HG02884 (cell line): ENCODE data around the gene STX1B.

Experiments
- ATAC-seq: cut with Tn5 transposase; IDR thresholded peaks from one replicate; pipeline ENCODE4 v1.9.1; 2021; ENCODE audit warnings: mild to moderate bottlenecking, moderate library complexity; ENCODE audit not compliant: unreplicated experiment

The STX1B gene

GRCh38 chr16:30980023-30980371, 30.4 kb downstream of the STX1B start:
- ATAC-seq = no peak

GRCh38 chr16:30979170-30980022, 31.0 kb downstream of the STX1B start:
- no peak for ATAC-seq

DNA sequence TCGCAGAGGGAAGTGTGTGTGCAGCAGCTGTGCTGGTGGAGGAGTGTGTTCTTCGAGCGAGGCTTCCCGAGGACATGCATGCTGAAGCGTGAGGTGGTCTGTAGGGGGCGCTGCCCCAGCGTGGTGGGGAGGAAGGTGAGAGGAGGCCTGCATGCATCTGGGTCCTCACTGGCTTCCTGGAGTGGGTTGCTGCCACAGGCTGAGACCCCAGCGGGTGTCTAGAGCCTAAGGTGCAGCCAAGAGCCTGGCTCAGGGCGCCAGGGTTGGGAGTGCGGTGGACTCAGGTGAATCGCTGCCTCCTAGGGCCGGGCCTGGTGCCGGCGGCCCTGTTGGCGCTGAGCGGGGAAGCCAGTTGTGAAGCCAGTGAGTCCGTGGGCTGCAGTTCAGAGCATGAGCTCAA, 32.9 kb downstream of the STX1B start:
- ATAC-seq = no peak

DNA sequence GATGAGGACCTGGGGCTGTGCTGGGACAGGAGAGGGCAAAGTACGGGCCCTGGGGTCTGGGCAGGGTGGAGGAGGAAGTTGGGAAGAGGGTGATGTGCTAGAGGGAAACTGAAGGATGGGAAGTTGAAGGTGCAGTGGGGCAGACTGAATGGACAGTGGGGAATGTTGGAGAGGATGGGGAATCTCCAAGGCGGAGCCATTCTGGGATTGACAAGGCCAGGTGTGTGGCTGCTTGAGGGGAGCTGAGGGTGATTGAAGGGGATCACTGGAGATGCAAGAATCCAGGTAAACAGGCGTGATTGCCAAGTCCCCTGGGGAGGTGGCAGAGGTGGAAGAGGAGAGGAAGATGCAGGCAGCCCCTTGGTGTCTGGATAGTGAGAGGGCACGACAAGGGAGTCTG, 34.0 kb downstream of the STX1B start:
- ATAC-seq = no peak

- no peak for ATAC-seq
These were observed 36.1 kb downstream of the STX1B start for GRCh38 chr16:30974348-30974747.

GRCh38 chr16:30972872-30973271, 37.6 kb downstream of the STX1B start:
- no peak for ATAC-seq

DNA sequence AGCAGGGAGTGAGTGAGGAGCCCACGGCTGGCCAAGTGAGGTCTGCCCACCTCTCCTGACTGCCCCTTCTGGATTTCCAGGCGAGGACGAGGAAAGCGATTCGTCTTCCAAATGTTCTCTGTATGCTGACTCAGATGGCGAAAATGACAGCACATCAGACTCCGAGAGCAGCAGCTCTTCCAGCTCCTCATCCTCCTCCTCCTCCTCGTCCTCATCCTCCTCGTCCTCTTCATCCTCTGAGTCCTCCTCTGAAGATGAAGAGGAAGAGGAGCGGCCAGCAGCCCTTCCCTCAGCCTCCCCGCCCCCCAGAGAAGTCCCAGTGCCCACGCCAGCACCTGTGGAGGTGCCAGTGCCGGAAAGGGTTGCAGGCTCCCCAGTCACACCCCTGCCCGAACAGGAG, 39.1 kb downstream of the STX1B start:
- no peak for ATAC-seq

DNA sequence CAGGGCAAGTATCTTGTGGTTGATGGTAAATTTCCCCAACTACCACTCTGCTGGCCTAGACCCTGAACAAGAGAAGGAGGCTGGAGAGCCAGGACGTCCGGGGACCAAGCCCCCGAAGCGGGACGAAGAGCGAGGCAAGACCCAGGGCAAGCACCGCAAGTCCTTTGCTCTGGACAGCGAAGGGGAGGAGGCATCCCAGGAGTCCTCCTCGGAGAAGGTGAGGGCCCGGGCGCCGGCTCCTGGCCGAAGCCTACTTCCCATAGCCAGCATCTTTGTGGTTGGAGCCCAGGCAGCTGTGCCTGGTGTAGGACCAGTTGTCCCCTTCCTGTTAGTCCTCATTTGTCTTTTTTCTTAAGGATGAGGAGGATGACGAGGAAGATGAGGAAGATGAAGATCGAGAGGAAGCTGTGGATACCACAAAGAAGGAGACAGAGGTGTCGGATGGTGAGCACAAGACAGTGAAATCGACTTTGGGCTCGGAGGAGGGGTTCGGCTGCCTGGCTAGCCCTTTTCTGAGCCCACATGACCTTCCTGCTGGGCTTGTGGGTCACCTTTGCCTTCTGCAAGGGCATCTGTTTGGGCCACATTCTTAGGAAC, 41.1 kb downstream of the STX1B start:
- ATAC-seq = no peak

GRCh38 chr16:30967795-30968194, 42.6 kb downstream of the STX1B start:
- no peak for ATAC-seq

DNA sequence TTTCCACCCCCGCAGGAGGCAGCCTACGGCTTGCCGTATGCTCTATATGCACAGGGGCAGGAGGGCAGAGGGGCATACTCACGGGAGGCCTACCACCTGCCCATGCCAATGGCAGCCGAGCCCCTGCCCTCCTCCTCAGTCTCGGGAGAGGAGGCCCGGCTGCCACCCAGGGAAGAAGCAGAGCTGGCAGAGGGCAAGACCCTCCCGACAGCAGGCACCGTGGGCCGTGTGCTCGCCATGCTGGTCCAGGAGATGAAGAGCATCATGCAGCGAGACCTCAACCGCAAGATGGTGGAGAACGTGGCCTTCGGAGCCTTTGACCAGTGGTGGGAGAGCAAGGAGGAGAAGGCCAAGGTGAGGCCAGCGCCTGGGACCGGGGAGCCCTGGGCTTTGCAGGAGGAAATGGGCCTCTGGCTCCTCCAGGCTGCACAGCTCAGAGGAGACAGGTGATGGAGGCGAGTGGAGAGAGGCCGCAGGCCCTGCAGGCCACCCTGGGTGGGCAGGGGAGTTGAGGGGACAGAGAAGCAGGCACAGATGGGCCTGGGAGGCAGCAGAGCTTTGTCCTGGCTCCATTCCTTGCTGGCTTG, 44.3 kb downstream of the STX1B start:
- ATAC-seq = no peak

DNA sequence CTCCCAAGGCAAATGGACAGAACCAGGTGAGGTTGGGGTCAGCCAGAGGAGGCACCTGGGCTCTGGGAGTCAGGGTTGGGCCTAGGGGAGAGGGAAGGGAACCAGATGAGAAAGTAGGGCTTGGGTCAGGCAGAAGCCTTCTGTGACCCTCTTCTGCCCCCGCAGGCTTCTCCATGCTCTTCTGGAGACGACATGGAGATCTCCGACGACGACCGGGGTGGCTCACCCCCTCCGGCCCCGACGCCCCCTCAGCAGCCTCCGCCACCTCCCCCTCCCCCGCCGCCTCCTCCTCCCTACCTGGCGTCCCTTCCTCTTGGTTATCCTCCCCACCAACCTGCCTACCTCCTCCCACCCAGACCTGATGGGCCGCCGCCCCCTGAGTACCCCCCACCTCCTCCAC, 45.0 kb downstream of the STX1B start:
- no peak for ATAC-seq

GRCh38 chr16:30964574-30965226, 45.7 kb downstream of the STX1B start:
- ATAC-seq = no peak

DNA sequence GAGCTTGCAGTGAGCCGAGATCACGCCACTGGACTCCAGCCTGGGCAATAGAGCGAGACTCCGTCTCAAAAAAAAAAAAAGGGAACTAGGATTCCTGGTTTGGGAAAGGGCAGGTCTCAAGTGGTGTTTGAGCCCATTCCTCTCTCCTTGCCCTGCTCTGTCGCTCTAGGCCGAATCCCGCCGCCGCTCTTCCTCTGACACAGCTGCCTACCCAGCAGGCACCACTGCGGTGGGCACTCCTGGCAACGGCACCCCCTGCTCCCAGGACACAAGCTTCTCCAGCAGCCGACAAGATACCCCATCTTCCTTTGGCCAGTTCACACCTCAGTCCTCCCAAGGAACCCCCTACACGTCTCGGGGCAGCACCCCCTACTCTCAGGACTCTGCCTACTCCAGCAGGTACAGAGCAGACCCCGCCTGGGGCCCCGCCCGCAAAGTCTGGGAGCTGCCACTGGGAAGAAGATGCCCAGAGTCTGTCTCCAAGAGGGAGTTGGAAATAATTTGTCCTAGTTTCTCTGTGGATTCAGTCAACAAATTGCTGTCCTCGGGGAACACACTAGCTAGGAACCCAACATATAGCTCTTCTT, 46.4 kb downstream of the STX1B start:
- ATAC-seq = no peak

DNA sequence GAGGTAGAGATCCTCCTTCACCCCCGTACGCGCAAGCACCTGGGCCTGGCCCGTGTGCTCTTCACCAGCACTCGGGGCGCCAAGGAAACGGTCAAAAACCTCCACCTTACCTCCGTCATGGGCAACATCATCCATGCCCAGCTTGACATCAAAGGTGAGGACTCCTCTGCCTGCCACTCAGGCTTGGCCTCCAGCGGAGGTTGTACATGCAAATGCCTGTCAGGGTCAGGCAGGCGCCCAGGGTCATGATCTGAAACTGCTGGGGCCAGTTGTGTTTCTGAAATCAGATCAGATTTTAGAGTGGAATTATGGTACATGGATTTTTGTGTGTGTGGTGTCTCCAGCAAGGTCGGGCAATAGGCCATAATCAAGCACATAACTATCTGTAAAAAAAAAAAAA, 49.1 kb downstream of the STX1B start:
- no peak for ATAC-seq

DNA sequence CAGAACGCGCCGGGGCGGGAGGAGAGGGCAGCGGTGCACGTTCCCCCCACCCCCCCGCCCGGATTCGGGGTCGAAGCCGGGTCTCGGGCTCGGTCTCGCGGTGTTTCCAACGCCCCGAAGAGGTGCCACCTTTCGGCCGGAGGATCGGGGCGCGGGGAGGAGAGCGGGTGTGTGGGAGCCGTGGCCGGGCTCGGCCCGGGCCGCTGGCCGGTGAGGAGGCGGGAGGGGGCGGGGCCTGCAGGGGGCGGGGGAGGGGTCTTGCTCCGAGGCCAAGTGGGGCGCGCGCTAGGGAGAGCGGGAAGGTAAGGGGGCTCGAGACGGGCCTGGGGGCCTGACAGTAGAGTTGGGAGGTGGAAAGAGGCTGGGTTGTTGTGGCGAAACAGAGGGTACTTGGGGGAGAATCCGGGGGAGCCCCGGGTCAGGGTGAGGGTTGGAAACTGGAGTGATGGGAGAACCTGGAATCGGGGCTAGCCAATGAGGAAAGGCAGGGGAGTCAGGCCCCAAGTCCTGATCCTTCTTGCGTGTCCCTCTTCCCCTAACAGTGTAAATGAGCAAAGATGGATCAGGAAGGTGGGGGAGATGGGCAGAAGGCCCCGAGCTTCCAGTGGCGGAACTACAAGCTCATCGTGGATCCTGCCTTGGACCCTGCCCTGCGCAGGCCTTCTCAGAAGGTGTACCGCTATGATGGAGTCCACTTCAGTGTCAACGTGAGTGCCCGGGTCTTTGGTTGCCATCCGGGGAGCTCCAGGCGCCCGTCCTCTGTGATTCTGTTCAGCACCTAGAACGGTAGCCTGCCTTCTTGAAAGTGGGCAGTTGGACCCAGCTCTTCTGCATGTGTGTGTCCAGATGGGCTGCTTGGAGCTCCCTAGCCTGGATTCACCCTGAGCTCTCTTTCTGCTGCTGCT, 52.0 kb downstream of the STX1B start:
- ATAC-seq = peak; percentile 21

GRCh38 chr16:30957456-30958174, 52.8 kb downstream of the STX1B start, which contains the start of gene SETD1A:
Gene SETD1A (plus strand): TSS chr16:30957754. CDS start chr16:30958732, 978 bp downstream.
- peak; percentile 64 for ATAC-seq

DNA sequence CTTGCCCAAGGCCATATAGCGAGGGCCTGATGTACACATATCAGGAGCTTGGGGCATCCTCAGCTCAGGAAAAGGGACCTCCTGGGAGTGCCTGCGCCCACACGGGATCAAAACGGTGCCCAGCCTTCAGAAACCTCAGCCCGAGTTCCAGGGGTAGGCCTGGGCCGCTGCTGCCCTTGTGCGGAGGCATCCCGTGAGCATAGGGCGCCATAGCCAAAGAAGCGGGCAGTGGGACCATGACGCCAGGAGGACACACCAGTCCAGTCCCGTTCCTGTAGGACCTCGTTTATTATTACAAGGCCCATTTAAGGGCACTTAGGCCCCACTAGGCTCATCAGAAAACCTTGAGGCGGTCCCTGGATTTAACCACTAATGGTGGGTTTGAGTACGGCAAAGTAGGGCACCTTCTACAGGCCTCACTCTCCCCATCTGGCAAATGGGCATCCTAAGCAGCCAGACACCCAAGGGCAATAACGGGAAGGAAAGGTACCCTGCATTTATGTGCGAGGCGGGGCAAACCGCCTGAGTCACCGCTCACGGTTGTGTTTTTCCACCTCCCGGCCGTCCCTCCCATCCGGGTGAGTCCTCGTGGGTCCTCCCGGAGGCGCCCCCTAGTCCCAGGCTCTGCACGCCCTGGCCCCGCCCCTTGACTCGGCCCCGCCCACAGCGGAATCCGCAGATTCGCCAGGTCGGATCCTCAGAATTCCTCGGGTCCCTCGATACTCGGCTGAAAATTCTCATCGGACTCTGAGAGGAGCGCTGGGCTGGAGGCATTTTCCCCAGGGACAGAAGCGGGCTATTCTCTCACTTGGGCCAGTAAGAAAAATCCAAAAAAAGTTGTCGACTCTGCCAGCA, 53.6 kb downstream of the STX1B start:
- ATAC-seq = peak; percentile 34

- no peak for ATAC-seq
These were observed 55.4 kb downstream of the STX1B start for GRCh38 chr16:30954993-30955392.
